Renal cortical epithelial cell (primary cell): ENCODE results near the gene RPL12. TPM values are rescaled to one million over a fixed set of nuclear protein-coding genes. Genes with fewer than 3 reads are reported as not detected.

Experiments
- DNase-seq: peaks from one replicate; pipeline ENCODE4 v3.0.0-alpha.2; 2011; ENCODE audit warnings: low read depth
- total RNA-seq: library from RNA; depleted of rRNA; stranded (reverse); fragments of >200 nt; gene quantifications from 2 replicates; pipeline ENCODE4 v1.2.3, GENCODE V29; 2014

RPL12 gene
- total RNA-seq, result 1,410 and 1,691 TPM in 2 replicates

GRCh38 chr9:127450830-127451607 lies at the start of gene RPL12, which contains the start of gene LRSAM1:
Gene RPL12 (minus strand): TSS chr9:127451406. CDS start chr9:127451317, 89 bp downstream.
Gene LRSAM1 (plus strand): TSS chr9:127451510. CDS start chr9:127454528, 3,018 bp downstream.
- peak; percentile 83 for DNase-seq

DNA sequence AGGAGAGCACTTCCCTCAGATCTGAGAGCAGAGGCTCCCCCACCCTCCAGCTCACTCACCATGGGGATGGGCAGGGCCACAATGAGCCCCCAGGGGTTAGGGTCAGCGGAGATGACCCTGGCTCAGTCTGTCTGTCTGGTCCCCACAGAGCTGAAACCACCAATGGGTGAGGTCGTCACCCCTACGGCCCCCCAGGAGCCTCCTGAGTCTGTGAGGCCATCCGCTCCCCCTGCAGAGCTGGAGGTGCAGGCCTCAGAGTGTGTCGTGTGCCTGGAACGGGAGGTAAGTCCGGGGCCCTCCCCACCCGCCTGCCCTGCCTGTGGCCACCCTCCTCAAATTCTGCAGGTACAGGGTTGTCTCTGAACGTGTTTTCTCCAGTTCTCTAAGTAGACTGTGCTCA lies 49.7 kb upstream of the RPL12 start:
- DNase-seq, result no peak

- DNase-seq, result no peak
Observed at GRCh38 chr9:127500399-127500798, 49.2 kb upstream of the RPL12 start.

DNA sequence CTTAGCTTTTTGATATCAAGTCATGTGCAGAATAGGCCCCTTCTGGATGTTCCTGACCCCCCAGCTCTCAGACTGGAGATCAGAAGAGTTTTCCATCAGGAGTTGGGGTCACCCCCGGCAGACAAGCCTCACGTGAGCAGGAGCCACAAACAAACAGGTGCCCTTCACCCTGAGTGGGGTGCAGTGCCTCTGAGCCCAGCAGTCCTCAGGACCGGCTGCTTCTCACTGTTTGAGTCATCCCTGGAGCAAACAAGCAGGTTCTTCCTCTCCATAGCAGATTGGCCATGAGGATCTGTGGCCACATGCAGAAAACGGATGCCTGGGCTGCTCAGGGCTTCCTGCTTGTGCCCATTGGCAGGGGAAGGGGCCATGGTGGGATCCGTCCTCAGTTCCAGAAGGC lies 47.1 kb upstream of the RPL12 start:
- DNase-seq, result no peak

DNA sequence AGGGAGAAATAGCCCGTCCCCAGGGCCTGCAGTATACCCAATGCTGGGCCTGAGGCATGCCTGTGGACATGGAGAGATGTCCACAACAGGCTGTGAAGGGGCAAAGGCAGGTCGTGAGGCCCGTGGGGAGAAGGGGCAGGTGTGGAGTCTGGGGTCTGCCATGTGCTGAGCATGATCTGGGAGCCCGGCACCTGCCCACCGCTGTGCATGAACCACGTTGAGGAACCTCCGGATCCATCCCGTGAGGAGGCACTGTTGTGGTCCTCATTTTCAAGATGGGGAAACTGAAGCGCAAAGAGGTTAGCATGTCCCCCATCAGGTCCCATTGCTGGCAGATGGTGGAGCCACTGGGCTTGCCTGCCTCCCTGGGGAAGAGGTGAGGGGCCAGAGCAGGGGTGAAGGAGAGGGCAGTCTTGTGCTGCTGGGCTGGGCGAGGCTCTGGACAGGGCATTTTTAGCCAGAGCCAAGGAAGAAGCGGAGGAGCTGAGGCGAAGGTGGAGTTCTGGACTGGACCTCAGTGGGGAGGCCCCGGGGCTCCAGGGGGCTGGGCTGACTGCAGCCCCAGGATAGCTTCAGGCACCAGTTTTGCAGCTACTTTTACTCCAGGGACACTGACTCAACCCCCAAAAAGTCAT lies 46.6 kb upstream of the RPL12 start:
- DNase-seq, result no peak

DNA sequence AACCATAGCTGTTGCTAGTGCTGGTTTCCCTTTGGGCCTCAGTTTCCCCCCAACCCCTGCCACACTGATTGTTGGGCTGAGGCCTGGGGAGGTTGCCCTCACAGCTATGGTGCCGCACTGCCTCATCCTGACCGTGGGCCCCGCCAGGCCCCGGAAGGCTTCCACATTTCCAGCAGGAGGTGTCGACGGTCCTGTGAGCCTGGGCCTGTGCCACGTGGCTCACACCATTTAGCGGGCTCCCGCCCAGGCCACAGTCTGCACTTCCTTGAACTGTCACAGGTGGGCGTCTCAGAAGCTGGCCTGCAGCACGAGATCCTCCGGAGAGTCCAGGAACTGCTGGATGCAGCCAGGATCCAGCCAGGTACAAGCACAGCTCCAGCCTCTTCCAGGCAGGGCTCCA lies 45.8 kb upstream of the RPL12 start:
- DNase-seq, result no peak

DNA sequence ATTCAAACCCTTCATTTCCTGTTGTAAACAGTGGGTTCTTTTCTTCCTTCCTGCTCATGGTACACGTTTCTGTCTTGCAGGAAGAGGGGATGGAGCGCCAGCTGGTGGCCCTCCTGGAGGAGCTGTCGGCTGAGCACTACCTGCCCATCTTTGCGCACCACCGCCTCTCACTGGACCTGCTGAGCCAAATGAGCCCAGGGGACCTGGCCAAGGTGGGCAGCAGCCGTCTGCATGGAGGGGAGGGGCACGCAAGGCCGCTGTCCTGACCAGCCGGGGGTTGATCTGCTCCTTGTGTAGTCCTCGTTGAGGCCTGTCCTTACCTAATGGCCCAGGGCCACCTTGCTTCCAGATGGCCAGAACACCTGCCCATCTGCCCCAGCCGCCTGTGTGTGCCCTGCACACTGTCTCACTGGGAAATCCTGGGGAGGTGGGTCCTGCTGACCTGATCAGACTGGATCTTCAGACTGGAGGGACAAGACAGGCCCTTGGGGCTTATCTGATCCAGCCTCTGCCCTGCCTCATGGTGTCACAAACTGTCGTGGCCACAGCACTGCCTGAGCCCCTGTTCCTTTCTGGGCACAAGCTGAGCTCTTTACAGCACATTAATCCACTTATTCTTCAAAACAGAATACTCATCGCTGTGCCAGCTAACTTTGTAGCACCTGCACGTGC lies 44.8 kb upstream of the RPL12 start:
- DNase-seq, result no peak

GRCh38 chr9:127494304-127494702 lies 43.1 kb upstream of the RPL12 start:
- DNase-seq, result no peak

GRCh38 chr9:127493592-127494303 lies 42.5 kb upstream of the RPL12 start:
- no peak for DNase-seq

- DNase-seq, result no peak
Observed at GRCh38 chr9:127492616-127493015, 41.4 kb upstream of the RPL12 start.

- DNase-seq, result no peak
Observed at GRCh38 chr9:127491516-127491915, 40.3 kb upstream of the RPL12 start.

DNA sequence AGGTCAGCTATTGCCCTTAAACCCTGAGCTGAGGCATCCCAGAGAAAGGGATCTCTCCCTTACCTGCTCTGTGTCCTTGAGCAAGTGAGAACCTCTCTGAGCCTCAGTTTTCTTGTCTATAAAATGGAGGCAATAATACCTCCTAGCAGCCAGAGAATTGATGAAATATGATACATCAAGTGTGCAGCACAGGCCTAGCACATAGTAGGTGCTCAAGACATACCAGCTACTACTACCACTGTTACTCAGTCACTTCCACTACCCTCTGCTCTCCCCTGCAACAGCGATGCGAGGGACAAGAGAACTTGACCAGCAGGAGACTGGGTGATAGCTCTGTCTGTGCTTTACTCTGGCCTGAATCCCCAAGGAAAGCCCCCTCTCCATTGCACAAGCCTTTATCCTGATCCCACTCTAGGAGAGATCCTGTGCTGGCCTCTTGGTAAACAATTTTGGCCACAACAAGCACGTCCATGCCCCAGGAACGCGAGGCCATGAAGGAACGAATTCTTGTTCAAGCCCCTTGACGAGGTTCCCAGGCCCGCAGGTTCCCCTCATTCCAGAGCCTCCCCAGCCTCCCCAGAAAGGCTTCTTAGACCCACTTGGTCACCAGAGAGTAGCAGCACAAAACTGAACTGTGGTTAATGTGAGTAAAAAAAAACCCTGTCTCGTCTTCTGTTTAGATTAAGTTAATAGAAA lies 39.5 kb upstream of the RPL12 start:
- no peak for DNase-seq

GRCh38 chr9:127489471-127490115 lies 38.4 kb upstream of the RPL12 start:
- DNase-seq, result no peak

GRCh38 chr9:127488946-127489345 lies 37.7 kb upstream of the RPL12 start:
- no peak for DNase-seq

DNA sequence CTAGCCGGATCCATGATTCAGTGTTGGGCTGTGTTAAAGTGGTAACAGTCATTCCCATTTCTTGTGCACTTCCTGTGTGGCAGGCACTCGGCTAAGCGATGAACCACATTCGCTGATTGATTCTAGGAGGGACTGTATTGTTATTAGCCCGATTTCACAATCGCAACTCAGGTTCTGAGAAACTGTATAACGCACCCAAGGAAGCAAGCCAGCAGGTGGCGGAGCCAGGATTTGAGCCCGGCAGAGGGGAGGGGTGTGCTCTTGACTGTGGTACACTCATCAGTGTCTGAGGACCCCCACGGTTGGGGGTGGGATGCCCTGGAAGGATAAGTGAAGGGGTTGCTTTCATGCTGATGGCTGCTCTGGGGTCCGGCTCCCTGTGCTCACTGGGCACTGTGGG lies 34.8 kb upstream of the RPL12 start:
- no peak for DNase-seq

DNA sequence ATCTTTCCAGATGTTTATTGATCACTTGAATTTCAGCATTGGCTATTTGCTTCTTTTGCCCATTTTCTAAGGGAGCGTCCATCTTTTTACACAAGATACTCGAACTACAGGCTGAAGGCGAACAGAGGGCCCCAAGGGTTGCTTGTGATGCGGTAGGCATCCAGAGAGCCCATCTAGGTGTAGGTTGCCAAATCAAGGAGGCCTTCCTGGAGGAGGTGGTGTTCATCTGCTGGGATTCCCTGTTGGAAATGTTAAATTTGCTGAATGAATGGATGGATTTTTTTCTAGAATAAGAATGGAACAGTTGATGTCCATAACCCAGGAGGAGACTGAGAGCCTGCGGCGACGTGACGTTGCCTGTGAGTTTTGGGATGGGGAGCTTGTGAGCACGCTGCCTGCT lies 31.5 kb upstream of the RPL12 start:
- no peak for DNase-seq

DNA sequence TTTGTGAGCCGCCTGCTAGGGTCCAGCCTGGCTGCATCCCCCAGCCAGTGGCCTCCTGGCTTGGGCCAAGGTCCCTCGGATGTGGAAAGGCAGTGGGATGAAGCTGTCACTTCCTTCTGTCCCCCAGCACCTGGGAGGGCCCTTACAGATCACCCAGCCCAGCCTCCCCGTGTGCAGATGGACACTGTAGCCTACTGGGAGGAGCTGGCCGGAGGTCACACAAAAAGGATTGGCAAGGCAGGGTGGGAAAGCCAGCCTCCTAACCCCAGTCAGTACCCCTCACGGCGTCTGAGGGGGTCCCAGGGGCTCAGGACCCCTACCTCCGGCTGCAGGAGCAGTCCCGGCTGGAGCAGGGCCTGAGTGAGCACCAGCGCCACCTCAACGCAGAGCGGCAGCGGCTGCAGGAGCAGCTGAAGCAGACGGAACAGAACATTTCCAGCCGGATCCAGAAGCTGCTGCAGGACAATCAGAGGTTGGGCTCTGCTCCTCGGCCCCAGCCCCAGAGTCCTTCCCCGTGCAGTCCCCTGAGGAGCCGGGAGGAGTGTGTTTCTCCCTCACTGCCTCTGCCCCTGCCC lies 28.4 kb upstream of the RPL12 start:
- no peak for DNase-seq

- DNase-seq, result no peak
Observed at GRCh38 chr9:127474592-127474991, 23.4 kb upstream of the RPL12 start.

DNA sequence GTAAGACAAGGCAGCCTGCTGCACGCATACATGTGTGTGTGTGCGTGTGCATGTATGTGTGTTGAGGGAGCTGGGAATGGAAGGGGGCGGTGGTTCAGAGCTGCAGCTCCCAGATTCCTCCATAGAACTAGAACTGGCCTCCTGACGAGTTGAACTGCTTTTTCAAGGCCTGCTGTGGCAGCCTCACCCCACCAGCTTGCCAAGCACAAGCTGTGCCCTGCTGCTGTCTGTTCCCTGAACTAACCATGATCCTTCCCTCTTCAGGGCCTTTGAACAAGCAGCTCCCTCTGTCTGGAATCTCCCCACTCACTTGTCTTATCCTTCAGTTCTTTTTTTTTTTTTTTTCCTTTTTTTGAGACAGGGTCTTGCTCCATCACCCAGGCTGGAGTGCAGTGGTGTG lies 22.7 kb upstream of the RPL12 start:
- DNase-seq, result no peak

DNA sequence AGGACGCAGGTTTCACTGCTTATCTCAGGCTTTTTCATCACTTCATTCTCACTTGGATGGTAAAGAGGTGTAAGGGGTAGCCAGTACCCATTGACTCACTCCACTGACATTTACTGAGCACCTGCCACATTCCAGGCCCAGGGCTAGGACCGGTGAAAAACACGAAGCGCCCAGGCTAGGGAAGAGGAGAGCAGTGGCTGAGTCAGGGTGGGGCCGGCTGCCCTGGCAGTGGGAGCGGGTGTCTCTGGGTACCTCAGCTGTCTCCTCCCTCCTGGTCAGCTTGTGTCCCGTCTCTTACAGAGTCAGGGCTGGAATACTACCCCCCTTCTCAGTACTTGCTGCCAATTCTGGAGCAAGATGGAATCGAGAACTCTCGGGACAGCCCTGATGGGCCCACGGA lies 22.3 kb upstream of the RPL12 start:
- no peak for DNase-seq

- no peak for DNase-seq
Observed at GRCh38 chr9:127470662-127471061, 19.5 kb upstream of the RPL12 start.
